ENCODE measurements around the gene CLPSL2. TPM values are rescaled to one million over a fixed set of nuclear protein-coding genes. Genes with fewer than 3 reads are reported as not detected.

The CLPSL2 gene
- polyA plus RNA-seq, 1 donor, result not detected

Other genes with a start within 250 kb of the CLPSL2 start
- gene FKBP5, start 87.7 kb upstream of the CLPSL2 start, polyA plus RNA-seq (ENCODE audit: insufficient read length), result 16.9 TPM
- 0.96 TPM for gene ARMC12, start 39.6 kb upstream of the CLPSL2 start, polyA plus RNA-seq (ENCODE audit: insufficient read length)
- gene CLPSL1, start 4.4 kb downstream of the CLPSL2 start, polyA plus RNA-seq (ENCODE audit: insufficient read length), result not detected
- not detected for gene CLPS, start 20.7 kb downstream of the CLPSL2 start, polyA plus RNA-seq (ENCODE audit: insufficient read length)
- not detected for gene LHFPL5, start 28.8 kb downstream of the CLPSL2 start, polyA plus RNA-seq (ENCODE audit: insufficient read length)
- gene SRPK1, start 144.5 kb downstream of the CLPSL2 start, polyA plus RNA-seq (ENCODE audit: insufficient read length), result 15.6 TPM
- gene SLC26A8, start 248.0 kb downstream of the CLPSL2 start, polyA plus RNA-seq (ENCODE audit: insufficient read length), result 0.22 TPM